Stimulated activated CD4-positive, alpha-beta T cell treated with anti-CD3 and anti-CD28 coated beads, TNF-alpha, amount 100 ng/mL, for 1 hour (primary cell): Measurements from ENCODE around the gene RIN3.

Experiments
- DNase-seq, 3 donors: peaks; one replicate each; pipeline ENCODE4 v3.0.0-alpha.2; 2020; ENCODE audit warnings: low read depth in 3 of 3, low spot score in 1 of 3

Gene RIN3

GRCh38 chr14:92484132-92484823 lies 29.3 kb upstream of the RIN3 start:
- no peak for DNase-seq

- no peak for DNase-seq
These were observed 26.7 kb upstream of the RIN3 start for GRCh38 chr14:92486881-92487280.

- no peak for DNase-seq
These were observed 26.0 kb upstream of the RIN3 start for GRCh38 chr14:92487513-92488133.

- DNase-seq: no peak
These were observed 24.0 kb upstream of the RIN3 start for GRCh38 chr14:92489394-92490238.

- DNase-seq: no peak
These were observed 23.2 kb upstream of the RIN3 start for GRCh38 chr14:92490239-92490959.

DNA sequence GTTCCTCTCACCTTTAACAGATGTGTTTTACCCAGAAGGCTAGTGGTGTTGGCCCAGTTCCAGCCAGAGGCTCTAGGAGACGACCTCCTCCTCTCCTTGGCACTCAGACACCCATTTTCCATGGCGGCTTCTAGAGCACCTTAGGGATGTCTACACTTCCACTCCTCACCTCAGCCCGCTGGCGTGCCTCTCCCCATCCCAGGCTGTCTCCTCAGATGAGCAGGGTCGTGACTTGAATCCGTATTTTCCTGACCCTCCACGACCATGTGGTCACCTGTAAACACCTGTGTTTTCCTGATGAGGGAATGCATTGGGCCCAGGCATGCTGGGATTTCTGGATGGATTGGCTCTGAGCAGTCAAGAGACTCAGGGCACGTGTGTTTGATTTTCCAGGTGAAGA lies 21.8 kb upstream of the RIN3 start:
- no peak for DNase-seq

GRCh38 chr14:92492258-92492657 lies 21.3 kb upstream of the RIN3 start:
- DNase-seq: no peak

GRCh38 chr14:92493024-92493423 lies 20.6 kb upstream of the RIN3 start:
- no peak for DNase-seq

GRCh38 chr14:92493492-92493891 lies 20.1 kb upstream of the RIN3 start:
- no peak for DNase-seq

GRCh38 chr14:92494512-92494911 lies 19.1 kb upstream of the RIN3 start:
- no peak for DNase-seq

- no peak for DNase-seq
These were observed 18.6 kb upstream of the RIN3 start for GRCh38 chr14:92495027-92495426.

GRCh38 chr14:92496191-92496857 lies 17.3 kb upstream of the RIN3 start:
- DNase-seq: no peak

- no peak for DNase-seq
These were observed 16.2 kb upstream of the RIN3 start for GRCh38 chr14:92497391-92497790.

GRCh38 chr14:92499234-92499633 lies 14.3 kb upstream of the RIN3 start:
- no peak for DNase-seq

DNA sequence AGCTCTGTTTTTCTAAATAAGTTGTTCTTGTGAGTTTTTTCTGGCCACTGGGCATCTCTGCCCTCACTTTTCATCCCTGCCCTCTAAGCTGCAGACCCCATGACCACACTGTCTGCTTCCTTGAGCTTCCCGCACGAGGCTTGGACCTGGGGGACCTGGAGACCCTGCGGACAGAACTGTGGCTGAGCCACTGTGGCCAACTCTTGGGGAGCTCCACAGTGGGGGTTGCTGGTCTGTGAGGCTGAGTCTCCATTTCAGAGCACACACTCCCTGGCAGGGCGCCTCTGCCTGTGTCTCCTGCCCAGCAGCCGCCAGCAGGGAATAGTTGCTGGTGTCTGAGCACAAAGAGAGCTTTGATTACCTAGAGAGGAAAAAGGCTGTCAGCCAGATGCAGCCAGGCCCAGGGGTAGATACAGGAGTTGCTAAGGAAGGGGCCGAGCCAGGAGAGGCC lies 13.1 kb upstream of the RIN3 start:
- DNase-seq: no peak

DNA sequence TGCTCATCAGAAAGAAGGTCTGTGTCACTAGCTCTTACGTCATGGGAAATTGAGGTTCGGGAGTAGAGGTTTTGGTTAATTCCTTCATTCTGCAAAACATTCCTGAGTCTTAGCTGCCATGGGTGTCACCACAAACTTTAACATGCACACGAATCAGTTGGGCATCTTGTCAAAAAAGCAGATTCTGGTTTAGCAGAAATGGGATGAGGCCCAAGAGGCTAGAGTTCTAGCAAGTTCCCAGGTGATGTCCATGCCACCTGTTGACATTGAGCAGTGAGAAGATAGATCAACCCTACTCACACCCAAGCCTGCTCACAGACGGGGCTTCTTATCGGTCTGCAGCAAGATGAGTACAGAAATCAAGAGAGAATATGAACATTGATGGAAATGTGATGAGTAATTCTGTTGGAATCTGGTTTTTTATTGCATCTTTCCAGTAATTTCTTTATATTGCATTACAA lies 11.7 kb upstream of the RIN3 start:
- no peak for DNase-seq

- no peak for DNase-seq
These were observed 10.9 kb upstream of the RIN3 start for GRCh38 chr14:92502541-92503286.

GRCh38 chr14:92503756-92504491 lies 9.7 kb upstream of the RIN3 start:
- no peak for DNase-seq

DNA sequence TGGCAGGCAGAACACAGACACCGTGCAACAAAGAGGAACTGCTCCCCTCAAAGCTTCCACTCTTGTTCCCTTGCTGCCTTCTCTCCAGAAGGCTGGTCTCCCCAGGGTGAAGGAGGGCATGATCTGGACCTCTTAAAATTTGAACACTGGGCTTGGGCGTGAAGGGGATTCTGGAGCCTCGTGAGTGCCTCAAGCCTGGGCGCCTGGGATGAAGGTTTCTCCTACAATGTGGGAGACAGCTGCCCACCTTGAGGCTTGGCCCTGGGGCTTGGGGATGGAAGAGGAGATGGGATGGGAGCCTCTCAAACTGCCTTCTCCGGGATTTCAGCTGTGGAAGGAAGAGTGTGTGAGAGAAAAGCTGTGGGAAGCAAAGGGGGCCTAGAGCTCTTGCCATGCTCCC lies 7.8 kb upstream of the RIN3 start:
- DNase-seq: no peak
